HEK293 (cell line): Measurements from ENCODE around the gene STIP1.

Source experiments
- HOXA7 ChIP-seq: sonication (generic); formaldehyde crosslinking; IDR thresholded peaks from 2 replicates; pipeline ENCODE4 v1.8.1; 2022; ENCODE audit warnings: missing genetic modification reagents, borderline replicate concordance
- PBX3 ChIP-seq: sonication (generic); formaldehyde crosslinking; IDR thresholded peaks from 2 replicates; pipeline ENCODE4 v1.8.1; 2022; ENCODE audit warnings: mild to moderate bottlenecking, moderate library complexity, missing genetic modification reagents
- RBAK ChIP-seq: fragments of 450-650 bp; formaldehyde crosslinking; IDR thresholded peaks from 2 replicates; pipeline ENCODE4 v1.5.1; 2016; ENCODE audit warnings: missing biosample characterization, missing genetic modification characterization
- SP3 ChIP-seq: fragments of 450-650 bp; formaldehyde crosslinking; IDR thresholded peaks from 2 replicates; pipeline ENCODE4 v1.5.1; 2016; ENCODE audit warnings: missing biosample characterization, missing genetic modification characterization
- ZNF184 ChIP-seq: fragments of 450-650 bp; IDR thresholded peaks from 2 replicates; pipeline ENCODE4 v1.5.1; 2018; ENCODE audit warnings: missing biosample characterization, mild to moderate bottlenecking, missing genetic modification characterization
- ZNF248 ChIP-seq: fragments of 450-650 bp; formaldehyde crosslinking; IDR thresholded peaks from 2 replicates; pipeline ENCODE4 v1.5.1; 2017; ENCODE audit warnings: missing biosample characterization, missing genetic modification characterization
- ZNF274 ChIP-seq, 2 experiments: fragments of 200-500 bp in 1 of 2; fragments of 450-650 bp in 1 of 2; sonication (Bioruptor generic) in 1 of 2; formaldehyde crosslinking in 1 of 2; IDR thresholded peaks; 2 replicates each; pipeline versions ENCODE4 v1.5.1 to v1.6.1; 2014 to 2016; ENCODE audit warnings: borderline replicate concordance in 1 of 2, inconsistent platforms in 1 of 2, low read length in 1 of 2, missing biosample characterization in 1 of 2, missing genetic modification characterization in 1 of 2
- ZNF292 ChIP-seq: fragments of 450-650 bp; formaldehyde crosslinking; IDR thresholded peaks from 2 replicates; pipeline ENCODE4 v1.5.1; 2016; ENCODE audit warnings: low read depth, missing biosample characterization, missing genetic modification characterization, borderline replicate concordance
- ZNF311 ChIP-seq: fragments of 450-650 bp; formaldehyde crosslinking; IDR thresholded peaks from 2 replicates; pipeline ENCODE4 v1.5.1; 2017; ENCODE audit warnings: missing biosample characterization, missing genetic modification characterization, borderline replicate concordance
- ZNF350 ChIP-seq: fragments of 450-650 bp; formaldehyde crosslinking; IDR thresholded peaks from 2 replicates; pipeline ENCODE4 v1.5.0; 2017; ENCODE audit warnings: missing biosample characterization, mild to moderate bottlenecking, missing genetic modification characterization
- ZNF707 ChIP-seq: fragments of 450-650 bp; formaldehyde crosslinking; IDR thresholded peaks from 2 replicates; pipeline ENCODE4 v1.5.1; 2016; ENCODE audit warnings: missing biosample characterization, missing genetic modification characterization
- TF ChIP-seq, protein P1 (sequence below): fragments of 450-650 bp; formaldehyde crosslinking; IDR thresholded peaks from 2 replicates; pipeline ENCODE4 v1.5.1; 2016; ENCODE audit warnings: missing biosample characterization, missing genetic modification characterization
- TF ChIP-seq, protein P2 (sequence below): fragments of 450-650 bp; formaldehyde crosslinking; IDR thresholded peaks from 2 replicates; pipeline ENCODE4 v1.5.1; 2016; ENCODE audit warnings: missing biosample characterization, missing genetic modification characterization, low read depth
- TF ChIP-seq, protein P3 (sequence below): fragments of 450-650 bp; formaldehyde crosslinking; IDR thresholded peaks from 2 replicates; pipeline ENCODE4 v1.5.1; 2016; ENCODE audit warnings: missing biosample characterization, missing genetic modification characterization, borderline replicate concordance

DNA sequence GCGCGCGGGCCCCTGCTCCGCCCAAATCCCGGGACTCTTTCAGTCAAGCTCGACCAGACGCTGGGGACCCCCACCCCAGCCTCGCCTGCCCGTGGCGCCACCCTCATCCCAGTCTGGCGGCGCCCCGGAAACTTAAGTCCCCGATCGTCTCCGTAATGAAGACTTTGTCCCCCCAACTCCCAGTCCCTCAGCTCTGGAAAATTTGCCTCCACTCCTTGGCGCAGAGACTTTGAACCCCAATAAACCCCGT lies 65.7 kb downstream of the STIP1 start:
- no peak for TF ChIP-seq ZNF707 (tag by site-specific recombination)
- no peak for TF ChIP-seq PBX3
- TF ChIP-seq, protein P1, sequence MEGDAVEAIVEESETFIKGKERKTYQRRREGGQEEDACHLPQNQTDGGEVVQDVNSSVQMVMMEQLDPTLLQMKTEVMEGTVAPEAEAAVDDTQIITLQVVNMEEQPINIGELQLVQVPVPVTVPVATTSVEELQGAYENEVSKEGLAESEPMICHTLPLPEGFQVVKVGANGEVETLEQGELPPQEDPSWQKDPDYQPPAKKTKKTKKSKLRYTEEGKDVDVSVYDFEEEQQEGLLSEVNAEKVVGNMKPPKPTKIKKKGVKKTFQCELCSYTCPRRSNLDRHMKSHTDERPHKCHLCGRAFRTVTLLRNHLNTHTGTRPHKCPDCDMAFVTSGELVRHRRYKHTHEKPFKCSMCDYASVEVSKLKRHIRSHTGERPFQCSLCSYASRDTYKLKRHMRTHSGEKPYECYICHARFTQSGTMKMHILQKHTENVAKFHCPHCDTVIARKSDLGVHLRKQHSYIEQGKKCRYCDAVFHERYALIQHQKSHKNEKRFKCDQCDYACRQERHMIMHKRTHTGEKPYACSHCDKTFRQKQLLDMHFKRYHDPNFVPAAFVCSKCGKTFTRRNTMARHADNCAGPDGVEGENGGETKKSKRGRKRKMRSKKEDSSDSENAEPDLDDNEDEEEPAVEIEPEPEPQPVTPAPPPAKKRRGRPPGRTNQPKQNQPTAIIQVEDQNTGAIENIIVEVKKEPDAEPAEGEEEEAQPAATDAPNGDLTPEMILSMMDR (tag by site-specific recombination), result no peak
- TF ChIP-seq ZNF311 (tag by site-specific recombination), result no peak
- TF ChIP-seq ZNF274 (IDR thresholded peaks at IDR 0.05; ENCODE audit: low read length), result no peak
- TF ChIP-seq ZNF274 (tag by site-specific recombination; IDR thresholded peaks at IDR 0.05; ENCODE audit: borderline replicate concordance), result no peak
- no peak for TF ChIP-seq ZNF350 (tag by site-specific recombination)
- TF ChIP-seq, protein P2, sequence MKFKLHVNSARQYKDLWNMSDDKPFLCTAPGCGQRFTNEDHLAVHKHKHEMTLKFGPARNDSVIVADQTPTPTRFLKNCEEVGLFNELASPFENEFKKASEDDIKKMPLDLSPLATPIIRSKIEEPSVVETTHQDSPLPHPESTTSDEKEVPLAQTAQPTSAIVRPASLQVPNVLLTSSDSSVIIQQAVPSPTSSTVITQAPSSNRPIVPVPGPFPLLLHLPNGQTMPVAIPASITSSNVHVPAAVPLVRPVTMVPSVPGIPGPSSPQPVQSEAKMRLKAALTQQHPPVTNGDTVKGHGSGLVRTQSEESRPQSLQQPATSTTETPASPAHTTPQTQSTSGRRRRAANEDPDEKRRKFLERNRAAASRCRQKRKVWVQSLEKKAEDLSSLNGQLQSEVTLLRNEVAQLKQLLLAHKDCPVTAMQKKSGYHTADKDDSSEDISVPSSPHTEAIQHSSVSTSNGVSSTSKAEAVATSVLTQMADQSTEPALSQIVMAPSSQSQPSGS (tag by site-specific recombination), result no peak
- no peak for TF ChIP-seq ZNF292
- TF ChIP-seq ZNF184 (tag by site-specific recombination), result no peak
- no peak for TF ChIP-seq SP3 (tag by site-specific recombination)
- TF ChIP-seq, protein P3, sequence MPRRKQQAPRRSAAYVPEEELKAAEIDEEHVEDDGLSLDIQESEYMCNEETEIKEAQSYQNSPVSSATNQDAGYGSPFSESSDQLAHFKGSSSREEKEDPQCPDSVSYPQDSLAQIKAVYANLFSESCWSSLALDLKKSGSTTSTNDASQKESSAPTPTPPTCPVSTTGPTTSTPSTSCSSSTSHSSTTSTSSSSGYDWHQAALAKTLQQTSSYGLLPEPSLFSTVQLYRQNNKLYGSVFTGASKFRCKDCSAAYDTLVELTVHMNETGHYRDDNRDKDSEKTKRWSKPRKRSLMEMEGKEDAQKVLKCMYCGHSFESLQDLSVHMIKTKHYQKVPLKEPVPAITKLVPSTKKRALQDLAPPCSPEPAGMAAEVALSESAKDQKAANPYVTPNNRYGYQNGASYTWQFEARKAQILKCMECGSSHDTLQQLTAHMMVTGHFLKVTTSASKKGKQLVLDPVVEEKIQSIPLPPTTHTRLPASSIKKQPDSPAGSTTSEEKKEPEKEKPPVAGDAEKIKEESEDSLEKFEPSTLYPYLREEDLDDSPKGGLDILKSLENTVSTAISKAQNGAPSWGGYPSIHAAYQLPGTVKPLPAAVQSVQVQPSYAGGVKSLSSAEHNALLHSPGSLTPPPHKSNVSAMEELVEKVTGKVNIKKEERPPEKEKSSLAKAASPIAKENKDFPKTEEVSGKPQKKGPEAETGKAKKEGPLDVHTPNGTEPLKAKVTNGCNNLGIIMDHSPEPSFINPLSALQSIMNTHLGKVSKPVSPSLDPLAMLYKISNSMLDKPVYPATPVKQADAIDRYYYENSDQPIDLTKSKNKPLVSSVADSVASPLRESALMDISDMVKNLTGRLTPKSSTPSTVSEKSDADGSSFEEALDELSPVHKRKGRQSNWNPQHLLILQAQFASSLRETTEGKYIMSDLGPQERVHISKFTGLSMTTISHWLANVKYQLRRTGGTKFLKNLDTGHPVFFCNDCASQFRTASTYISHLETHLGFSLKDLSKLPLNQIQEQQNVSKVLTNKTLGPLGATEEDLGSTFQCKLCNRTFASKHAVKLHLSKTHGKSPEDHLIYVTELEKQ (tag by site-specific recombination), result no peak
- TF ChIP-seq HOXA7 (CRISPR knock-in tag), result no peak
- no peak for TF ChIP-seq ZNF248 (tag by site-specific recombination)
- no peak for TF ChIP-seq RBAK
